Neural cell (in vitro differentiated cells): ENCODE data around the gene ENHO. TPM values are rescaled to one million over a fixed set of nuclear protein-coding genes. Genes with fewer than 3 reads are reported as not detected.
A peak's percentile ranks its signal among the peaks of the same experiment; 100 is the strongest.

Source experiments
- H2AFZ ChIP-seq: fragments of 200-600, 300-800 bp; sonication (generic), shearing (Covaris generic); 2 replicates; pipeline ENCODE4 v1.6.0; 2014; ENCODE audit warnings: low read depth, mild to moderate bottlenecking, antibody characterized with exemption, low read length, moderate library complexity
- H3F3A ChIP-seq: fragments of 200-600 bp; shearing (Covaris generic); 2 replicates; pipeline ENCODE4 v1.6.1; 2016; ENCODE audit warnings: mild to moderate bottlenecking, moderate library complexity, mixed read lengths, antibody characterized with exemption, low read length; ENCODE audit not compliant: insufficient read depth, poor library complexity, severe bottlenecking
- H3K27ac ChIP-seq: fragments of 200-600, 300-800 bp; sonication (generic), shearing (Covaris generic); 2 replicates; pipeline ENCODE4 v1.5.1; 2014; ENCODE audit warnings: mild to moderate bottlenecking, low read length, moderate library complexity
- H3K27me3 ChIP-seq: fragments of 300-800, 200-600 bp; sonication (generic), shearing (Covaris generic); 2 replicates; pipeline ENCODE4 v1.6.0; 2014; ENCODE audit warnings: mild to moderate bottlenecking, low read depth, low read length, moderate library complexity; ENCODE audit not compliant: insufficient read depth
- H3K36me3 ChIP-seq: fragments of 300-800, 200-600 bp; sonication (generic), shearing (Covaris generic); 2 replicates; pipeline ENCODE4 v1.5.1; 2014; ENCODE audit warnings: mild to moderate bottlenecking, antibody characterized with exemption, low read length, moderate library complexity; ENCODE audit not compliant: insufficient read depth
- H3K4me2 ChIP-seq: fragments of 300-800, 200-600 bp; sonication (generic), shearing (Covaris generic); 2 replicates; pipeline ENCODE4 v1.6.0; 2014; ENCODE audit warnings: mild to moderate bottlenecking, low read length
- H3K4me3 ChIP-seq: fragments of 300-800, 200-600 bp; sonication (generic), shearing (Covaris generic); 2 replicates; pipeline ENCODE4 v1.5.1; 2014; ENCODE audit warnings: mild to moderate bottlenecking, low read length, moderate library complexity
- H3K79me2 ChIP-seq: fragments of 200-600 bp; shearing (Covaris generic); replicated peaks from 2 replicates; pipeline ENCODE4 v1.6.0; 2014; ENCODE audit warnings: mild to moderate bottlenecking, low read length, moderate library complexity; ENCODE audit not compliant: insufficient read depth
- H3K9ac ChIP-seq: fragments of 300-800, 200-600 bp; sonication (generic), shearing (Covaris generic); 2 replicates; pipeline ENCODE4 v1.6.1; 2016; ENCODE audit warnings: mild to moderate bottlenecking, low read length, mixed read lengths
- H3K9me2 ChIP-seq: fragments of 200-600 bp; shearing (Covaris generic); 2 replicates; pipeline ENCODE4 v1.6.1; 2016; ENCODE audit warnings: mild to moderate bottlenecking, low read length, mixed read lengths; ENCODE audit not compliant: insufficient read depth
- H3K9me3 ChIP-seq: fragments of 200-600, 300-800 bp; sonication (generic), shearing (Covaris generic); 2 replicates; pipeline ENCODE4 v1.6.1; 2016; ENCODE audit warnings: mild to moderate bottlenecking, mixed run types, low read length, moderate library complexity, mixed read lengths
- H4K20me1 ChIP-seq: fragments of 200-600 bp; shearing (Covaris generic); 2 replicates; pipeline ENCODE4 v1.6.1; 2016; ENCODE audit warnings: mild to moderate bottlenecking, mixed run types; ENCODE audit not compliant: insufficient read depth
- CTCF ChIP-seq: fragments of 450-650 bp; IDR thresholded peaks from 2 replicates; pipeline ENCODE4 v1.5.1; 2014; ENCODE audit warnings: antibody characterized with exemption, mild to moderate bottlenecking, moderate library complexity; ENCODE audit not compliant: poor library complexity, severe bottlenecking
- EP300 ChIP-seq: fragments of 450-650 bp; conservative IDR thresholded peaks from 2 replicates; pipeline ENCODE4 v1.6.1; 2014; ENCODE audit warnings: antibody characterized with exemption, mild to moderate bottlenecking, moderate library complexity; ENCODE audit not compliant: poor library complexity, severe bottlenecking
- EZH2 ChIP-seq: fragments of 200-600, 300-800 bp; shearing (Covaris generic), sonication (generic); IDR thresholded peaks from 2 replicates; pipeline ENCODE4 v1.6.1; 2014; ENCODE audit warnings: antibody characterized with exemption, low read length, borderline replicate concordance, mild to moderate bottlenecking; ENCODE audit not compliant: insufficient read depth, poor library complexity, severe bottlenecking
- MXI1 ChIP-seq: fragments of 450-650 bp; conservative IDR thresholded peaks from 2 replicates; pipeline ENCODE4 v1.6.1; 2014; ENCODE audit warnings: antibody characterized with exemption, mild to moderate bottlenecking; ENCODE audit not compliant: poor library complexity, severe bottlenecking
- POLR2AphosphoS5 ChIP-seq: IDR thresholded peaks from 2 replicates; pipeline ENCODE4 v1.6.1; 2012
- RAD21 ChIP-seq: fragments of 450-650 bp; conservative IDR thresholded peaks from 2 replicates; pipeline ENCODE4 v1.6.1; 2014; ENCODE audit warnings: antibody characterized with exemption, mild to moderate bottlenecking, moderate library complexity
- REST ChIP-seq: IDR thresholded peaks from 2 replicates; pipeline ENCODE4 v1.6.1; 2012; ENCODE audit warnings: borderline replicate concordance
- SMC3 ChIP-seq: fragments of 450-650 bp; conservative IDR thresholded peaks from 2 replicates; pipeline ENCODE4 v1.6.1; 2014; ENCODE audit warnings: antibody characterized with exemption, mild to moderate bottlenecking, moderate library complexity; ENCODE audit not compliant: poor library complexity
- TAF1 ChIP-seq: IDR thresholded peaks from 2 replicates; pipeline ENCODE4 v1.6.1; 2012; ENCODE audit warnings: low read depth
- polyA plus RNA-seq: library from polyadenylated mRNA; depleted of rRNA; stranded (reverse); fragments of >200 nt; gene quantifications from 2 replicates; pipeline ENCODE4 v1.2.3, GENCODE V29; 2014

The ENHO gene
- polyA plus RNA-seq, 1 donor from 2014 or later, result 172 TPM

GRCh38 chr9:34549407-34549732 is 26.6 kb upstream of the ENHO start:
- TF ChIP-seq REST (no peak), MXI1 (no peak), SMC3 (no peak), EZH2 (no peak), POLR2AphosphoS5 (no peak), CTCF (no peak), TAF1 (no peak), RAD21 (no peak), EP300 (no peak)
- H3K36me3 ChIP-seq, result no peaks in the 10 kb centered on the region
- no peaks in the 10 kb centered on the region for H4K20me1 ChIP-seq
- no peak overlapping the region for H3K9ac ChIP-seq
- no peak overlapping the region for H2AFZ ChIP-seq
- no peak overlapping the region for H3K4me2 ChIP-seq
- no peak overlapping the region for H3K27ac ChIP-seq
- H3K9me3 ChIP-seq, result no peaks in the 10 kb centered on the region
- no peaks in the 10 kb centered on the region for H3K79me2 ChIP-seq
- H3F3A ChIP-seq, result no peaks in the 10 kb centered on the region
- no peaks in the 10 kb centered on the region for H3K27me3 ChIP-seq
- H3K4me3 ChIP-seq, result no peak overlapping the region
- H3K9me2 ChIP-seq, result no peaks in the 10 kb centered on the region

- Histone ChIP-seq H3K36me3 (no peaks in the 10 kb centered on the region), H4K20me1 (no peaks in the 10 kb centered on the region), H3K4me2 (no peak overlapping the region), H3K27ac (no peak overlapping the region), H3K9me3 (no peaks in the 10 kb centered on the region), H2AFZ (no peak overlapping the region), H3K9me2 (no peaks in the 10 kb centered on the region), H3K79me2 (no peaks in the 10 kb centered on the region), H3K9ac (no peak overlapping the region), H3K4me3 (no peak overlapping the region), H3F3A (no peaks in the 10 kb centered on the region), H3K27me3 (no peaks in the 10 kb centered on the region)
- TF ChIP-seq TAF1 (no peak), RAD21 (peak; percentile 86), EP300 (no peak), MXI1 (no peak), EZH2 (no peak), REST (no peak), CTCF (peak; percentile 85), POLR2AphosphoS5 (no peak), SMC3 (peak; percentile 85)
Observed at GRCh38 chr9:34547960-34548611, 25.3 kb upstream of the ENHO start.
